Measurements from ENCODE around the gene SFTPB.

SFTPB gene

GRCh38 chr2:85663594-85664565 is 4.1 kb downstream of the SFTPB start:
- TF ChIP-seq, protein P1, sequence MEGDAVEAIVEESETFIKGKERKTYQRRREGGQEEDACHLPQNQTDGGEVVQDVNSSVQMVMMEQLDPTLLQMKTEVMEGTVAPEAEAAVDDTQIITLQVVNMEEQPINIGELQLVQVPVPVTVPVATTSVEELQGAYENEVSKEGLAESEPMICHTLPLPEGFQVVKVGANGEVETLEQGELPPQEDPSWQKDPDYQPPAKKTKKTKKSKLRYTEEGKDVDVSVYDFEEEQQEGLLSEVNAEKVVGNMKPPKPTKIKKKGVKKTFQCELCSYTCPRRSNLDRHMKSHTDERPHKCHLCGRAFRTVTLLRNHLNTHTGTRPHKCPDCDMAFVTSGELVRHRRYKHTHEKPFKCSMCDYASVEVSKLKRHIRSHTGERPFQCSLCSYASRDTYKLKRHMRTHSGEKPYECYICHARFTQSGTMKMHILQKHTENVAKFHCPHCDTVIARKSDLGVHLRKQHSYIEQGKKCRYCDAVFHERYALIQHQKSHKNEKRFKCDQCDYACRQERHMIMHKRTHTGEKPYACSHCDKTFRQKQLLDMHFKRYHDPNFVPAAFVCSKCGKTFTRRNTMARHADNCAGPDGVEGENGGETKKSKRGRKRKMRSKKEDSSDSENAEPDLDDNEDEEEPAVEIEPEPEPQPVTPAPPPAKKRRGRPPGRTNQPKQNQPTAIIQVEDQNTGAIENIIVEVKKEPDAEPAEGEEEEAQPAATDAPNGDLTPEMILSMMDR (IDR thresholded peaks at IDR 0.05) = no peak

GRCh38 chr2:85662899-85663593 is 5.0 kb downstream of the SFTPB start:
- TF ChIP-seq, protein P1 (IDR thresholded peaks at IDR 0.05) = no peak

GRCh38 chr2:85661139-85661858 is 6.7 kb downstream of the SFTPB start:
- TF ChIP-seq, protein P1 (IDR thresholded peaks at IDR 0.05) = no peak

- TF ChIP-seq, protein P1 (IDR thresholded peaks at IDR 0.05) = no peak
These were observed 7.3 kb downstream of the SFTPB start for GRCh38 chr2:85660725-85661124.

DNA sequence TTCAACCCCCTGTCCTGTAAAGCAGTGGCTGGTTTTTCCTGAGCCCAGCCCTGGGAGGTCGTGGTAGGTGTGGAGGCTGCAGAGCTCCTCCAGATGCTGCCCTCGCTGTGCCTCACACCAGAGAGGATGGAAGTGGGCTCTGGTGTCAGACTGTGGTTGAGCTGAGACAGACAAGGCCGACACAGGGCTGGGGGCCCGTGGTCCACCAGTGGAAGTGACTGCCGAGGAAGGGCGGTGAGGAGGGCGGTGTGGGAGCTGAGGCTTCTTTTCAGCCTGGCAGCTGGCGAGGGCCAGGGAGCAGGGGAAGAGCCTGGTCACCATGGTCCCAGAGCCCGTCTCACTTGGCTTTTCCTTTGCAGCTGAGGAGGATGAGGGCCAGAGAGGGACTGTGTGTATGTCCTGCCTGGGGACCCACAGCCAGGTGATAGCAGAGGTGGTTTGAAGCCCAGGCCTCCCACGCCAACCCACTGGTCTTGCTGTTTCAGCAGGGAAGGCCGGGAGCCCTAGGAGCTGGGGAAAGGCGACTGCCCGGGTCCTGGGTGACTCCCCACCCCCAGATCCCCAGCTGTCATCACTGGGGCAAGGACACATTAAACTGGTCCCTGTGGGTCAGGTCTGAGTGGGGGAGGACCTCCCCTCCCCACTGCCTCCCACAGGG is 8.5 kb downstream of the SFTPB start:
- TF ChIP-seq, protein P1 (IDR thresholded peaks at IDR 0.05) = no peak

GRCh38 chr2:85656468-85656867 is 11.5 kb downstream of the SFTPB start:
- TF ChIP-seq, protein P1 (IDR thresholded peaks at IDR 0.05) = no peak

GRCh38 chr2:85655961-85656417 is 12.0 kb downstream of the SFTPB start:
- TF ChIP-seq, protein P1 (IDR thresholded peaks at IDR 0.05) = no peak

Measured in LNCAP (cell line).